ENCODE data around the gene DMGDH. TPM values are rescaled to one million over a fixed set of nuclear protein-coding genes. Genes with fewer than 3 reads are reported as not detected.

Gene DMGDH
- total RNA-seq, 1 donor from 2014 or later, result 1.1 TPM

GRCh38 chr5:79021753-79022152 is 47.7 kb downstream of the DMGDH start:
- H3K27me3 Mint-ChIP-seq (ENCODE audit: unreplicated experiment), result peaks cover 12% of the 10 kb centered on the region
- no peak overlapping the region for H3K27ac Mint-ChIP-seq (ENCODE audit: unreplicated experiment)
- H3K9me3 Mint-ChIP-seq (ENCODE audit: unreplicated experiment), result no peaks in the 10 kb centered on the region
- no peak for TF ChIP-seq CTCF (IDR thresholded peaks at IDR 0.05)
- DNase-seq (ENCODE audit: extremely low spot score, unreplicated experiment), result no peak
- H3K36me3 Mint-ChIP-seq (ENCODE audit: unreplicated experiment), result no peaks in the 10 kb centered on the region
- no peak overlapping the region for H3K4me3 Mint-ChIP-seq (ENCODE audit: unreplicated experiment)
- H3K4me1 Mint-ChIP-seq (ENCODE audit: unreplicated experiment), result peaks cover 19% of the 10 kb centered on the region

- no peaks in the 10 kb centered on the region for H3K36me3 Mint-ChIP-seq (ENCODE audit: unreplicated experiment)
- H3K27ac Mint-ChIP-seq (ENCODE audit: unreplicated experiment), result peak overlapping the region; percentile 64
- H3K4me1 Mint-ChIP-seq (ENCODE audit: unreplicated experiment), result peaks cover 19% of the 10 kb centered on the region
- H3K27me3 Mint-ChIP-seq (ENCODE audit: unreplicated experiment), result peaks cover 15% of the 10 kb centered on the region
- no peaks in the 10 kb centered on the region for H3K9me3 Mint-ChIP-seq (ENCODE audit: unreplicated experiment)
- TF ChIP-seq CTCF (IDR thresholded peaks at IDR 0.05), result peak; percentile 93
- DNase-seq (ENCODE audit: extremely low spot score, unreplicated experiment), result no peak
- H3K4me3 Mint-ChIP-seq (ENCODE audit: unreplicated experiment), result peak overlapping the region; percentile 62
These were observed 48.5 kb downstream of the DMGDH start for GRCh38 chr5:79020861-79021561.

- H3K9me3 Mint-ChIP-seq (ENCODE audit: unreplicated experiment), result peaks cover 8% of the 10 kb centered on the region
- no peaks in the 10 kb centered on the region for H3K4me1 Mint-ChIP-seq (ENCODE audit: unreplicated experiment)
- no peak overlapping the region for H3K27ac Mint-ChIP-seq (ENCODE audit: unreplicated experiment)
- peaks cover 10% of the 10 kb centered on the region for H3K27me3 Mint-ChIP-seq (ENCODE audit: unreplicated experiment)
- no peak overlapping the region for H3K4me3 Mint-ChIP-seq (ENCODE audit: unreplicated experiment)
- no peaks in the 10 kb centered on the region for H3K36me3 Mint-ChIP-seq (ENCODE audit: unreplicated experiment)
- DNase-seq (ENCODE audit: extremely low spot score, unreplicated experiment), result no peak
- TF ChIP-seq CTCF (IDR thresholded peaks at IDR 0.05), result no peak
These were observed 54.8 kb downstream of the DMGDH start for GRCh38 chr5:79014631-79015030.

GRCh38 chr5:79011869-79012268 is 57.6 kb downstream of the DMGDH start:
- no peak for DNase-seq (ENCODE audit: extremely low spot score, unreplicated experiment)
- TF ChIP-seq CTCF (IDR thresholded peaks at IDR 0.05), result no peak
- Mint-ChIP-seq H3K36me3 (ENCODE audit: unreplicated experiment) (no peaks in the 10 kb centered on the region), H3K4me1 (ENCODE audit: unreplicated experiment) (no peaks in the 10 kb centered on the region), H3K9me3 (ENCODE audit: unreplicated experiment) (peaks cover 8% of the 10 kb centered on the region), H3K27me3 (ENCODE audit: unreplicated experiment) (peaks cover 9% of the 10 kb centered on the region), H3K4me3 (ENCODE audit: unreplicated experiment) (no peak overlapping the region), H3K27ac (ENCODE audit: unreplicated experiment) (no peak overlapping the region)

GRCh38 chr5:79011219-79011836 is 58.1 kb downstream of the DMGDH start:
- Mint-ChIP-seq H3K36me3 (ENCODE audit: unreplicated experiment) (no peaks in the 10 kb centered on the region), H3K4me3 (ENCODE audit: unreplicated experiment) (no peak overlapping the region), H3K9me3 (ENCODE audit: unreplicated experiment) (peaks cover 8% of the 10 kb centered on the region), H3K27ac (ENCODE audit: unreplicated experiment) (no peak overlapping the region), H3K27me3 (ENCODE audit: unreplicated experiment) (peaks cover 4% of the 10 kb centered on the region), H3K4me1 (ENCODE audit: unreplicated experiment) (no peaks in the 10 kb centered on the region)
- DNase-seq (ENCODE audit: extremely low spot score, unreplicated experiment), result no peak
- no peak for TF ChIP-seq CTCF (IDR thresholded peaks at IDR 0.05)

Data from osteocyte (in vitro differentiated cells).